ENCODE data around the gene GFPT2.
A peak's percentile ranks its signal among the peaks of the same experiment; 100 is the strongest.

GFPT2 gene

DNA sequence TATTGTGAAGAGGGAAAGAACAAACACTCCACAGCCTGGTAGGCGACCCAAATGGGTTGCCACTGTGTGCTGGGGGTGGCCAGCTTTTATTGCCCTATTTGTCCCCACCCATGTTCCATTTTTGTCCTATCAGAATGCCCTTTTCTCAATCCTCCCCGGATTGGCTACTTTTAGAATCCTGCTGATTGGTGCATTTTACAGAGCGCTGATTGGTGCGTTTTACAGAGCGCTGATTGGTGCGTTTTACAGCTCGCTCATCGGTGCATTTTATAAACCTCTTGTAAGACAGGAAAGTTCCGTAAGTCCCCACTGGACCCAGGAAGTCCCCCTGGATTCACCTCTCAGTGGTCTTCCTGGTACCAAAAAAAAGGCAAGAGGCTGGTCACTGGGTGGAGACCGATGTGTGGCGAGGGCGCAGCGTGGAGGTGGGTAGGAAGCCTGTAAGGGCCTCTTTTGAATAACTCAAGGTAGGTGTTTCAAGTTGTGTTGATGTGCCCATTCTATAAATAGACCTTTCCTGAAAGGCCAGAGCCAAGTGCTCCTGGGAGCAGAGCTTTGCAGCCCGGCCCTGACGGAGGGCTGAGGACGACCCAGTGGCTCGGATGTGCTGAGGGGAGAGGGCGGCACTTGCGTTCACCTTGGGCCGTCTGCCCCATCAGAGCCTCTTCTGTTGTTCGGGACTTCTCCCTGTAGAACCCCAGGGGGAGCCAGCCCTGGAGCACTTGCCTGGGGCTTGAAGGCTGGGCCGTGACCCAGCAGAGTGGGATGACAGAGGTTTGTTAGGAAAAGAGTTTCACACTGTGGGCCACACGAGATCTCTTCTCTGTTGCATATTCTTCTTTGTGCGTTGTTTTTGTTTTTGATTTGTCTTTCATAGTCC lies 7.2 kb upstream of the GFPT2 start:
- H3K9ac ChIP-seq (ENCODE audit: low read depth, low read length) = no peak overlapping the region

DNA sequence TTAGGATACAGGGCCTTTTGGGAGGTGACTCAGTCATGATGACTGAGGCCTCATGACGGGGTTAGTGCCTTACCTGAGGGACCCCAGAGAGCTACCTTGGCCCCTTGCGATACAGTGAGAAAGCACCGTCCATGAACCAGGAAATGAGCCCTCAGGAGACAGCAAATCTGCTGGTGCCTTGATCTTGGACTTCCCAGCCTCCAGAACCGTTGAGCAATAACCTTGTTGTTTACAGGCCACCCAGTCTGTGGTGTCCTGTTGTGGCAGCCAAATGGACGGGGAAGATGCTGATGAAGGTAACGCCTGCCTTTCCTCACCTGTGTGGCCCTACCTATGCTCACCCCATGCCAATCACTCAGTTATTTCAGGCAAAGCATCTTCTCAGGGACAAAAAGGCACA lies 5.6 kb upstream of the GFPT2 start:
- Histone ChIP-seq H3K27me3 (ENCODE audit: control insufficient read depth, insufficient read depth, low read length) (peaks cover 3% of the 10 kb centered on the region), H3K4me1 (ENCODE audit: control insufficient read depth, insufficient read depth, low read length) (no peaks in the 10 kb centered on the region), H3K9ac (ENCODE audit: low read depth, low read length) (no peak overlapping the region), H3K9me3 (replicated peaks; ENCODE audit: low read length) (no peaks in the 10 kb centered on the region), H3K4me3 (ENCODE audit: low read length) (no peak overlapping the region), H3K36me3 (ENCODE audit: insufficient read depth, low read length) (no peaks in the 10 kb centered on the region), H3K4me2 (ENCODE audit: low read length) (no peak overlapping the region)

More for the DNA sequence above, 7.2 kb upstream of the GFPT2 start:
- Histone ChIP-seq H3K4me2 (ENCODE audit: low read length) (no peak overlapping the region), H3K9me3 (replicated peaks; ENCODE audit: low read length) (no peaks in the 10 kb centered on the region), H3K4me1 (ENCODE audit: control insufficient read depth, insufficient read depth, low read length) (no peaks in the 10 kb centered on the region), H3K4me3 (ENCODE audit: low read length) (no peak overlapping the region), H3K27me3 (ENCODE audit: control insufficient read depth, insufficient read depth, low read length) (no peaks in the 10 kb centered on the region), H3K36me3 (ENCODE audit: insufficient read depth, low read length) (no peaks in the 10 kb centered on the region)

DNA sequence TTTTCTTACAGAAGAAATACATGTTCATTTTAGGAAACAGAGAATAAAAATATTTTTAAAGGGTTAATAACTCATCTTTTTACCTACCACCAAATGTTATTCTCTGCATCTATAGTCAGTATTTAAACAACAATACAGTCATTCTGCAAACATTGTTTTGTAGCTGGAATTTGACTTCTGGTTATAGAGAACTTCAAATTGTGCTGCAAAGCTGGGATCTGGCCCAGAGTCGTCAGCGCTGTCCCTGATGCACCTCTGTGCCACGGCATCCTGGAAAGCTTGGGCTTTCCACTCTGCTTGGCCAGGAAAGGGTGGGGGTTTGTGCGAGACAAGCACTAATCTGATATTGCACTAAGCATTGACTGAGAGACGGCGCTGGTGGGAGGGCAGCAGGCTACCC lies 5.0 kb upstream of the GFPT2 start:
- H3K36me3 ChIP-seq (ENCODE audit: insufficient read depth, low read length) = no peaks in the 10 kb centered on the region
- H3K4me3 ChIP-seq (ENCODE audit: low read length) = no peak overlapping the region
- H3K9me3 ChIP-seq (replicated peaks; ENCODE audit: low read length) = no peaks in the 10 kb centered on the region
- H3K27me3 ChIP-seq (ENCODE audit: control insufficient read depth, insufficient read depth, low read length) = peaks cover 3% of the 10 kb centered on the region
- H3K4me1 ChIP-seq (ENCODE audit: control insufficient read depth, insufficient read depth, low read length) = peaks cover 3% of the 10 kb centered on the region
- H3K4me2 ChIP-seq (ENCODE audit: low read length) = no peak overlapping the region
- no peak overlapping the region for H3K9ac ChIP-seq (ENCODE audit: low read depth, low read length)

GRCh38 chr5:180354966-180355365 lies 1.8 kb upstream of the GFPT2 start:
- no peaks in the 10 kb centered on the region for H3K9me3 ChIP-seq (replicated peaks; ENCODE audit: low read length)
- peaks cover 18% of the 10 kb centered on the region for H3K4me1 ChIP-seq (ENCODE audit: control insufficient read depth, insufficient read depth, low read length)
- H3K27me3 ChIP-seq (ENCODE audit: control insufficient read depth, insufficient read depth, low read length) = peaks cover 3% of the 10 kb centered on the region
- no peaks in the 10 kb centered on the region for H3K36me3 ChIP-seq (ENCODE audit: insufficient read depth, low read length)
- H3K4me2 ChIP-seq (ENCODE audit: low read length) = no peak overlapping the region
- no peak overlapping the region for H3K9ac ChIP-seq (ENCODE audit: low read depth, low read length)
- H3K4me3 ChIP-seq (ENCODE audit: low read length) = no peak overlapping the region

DNA sequence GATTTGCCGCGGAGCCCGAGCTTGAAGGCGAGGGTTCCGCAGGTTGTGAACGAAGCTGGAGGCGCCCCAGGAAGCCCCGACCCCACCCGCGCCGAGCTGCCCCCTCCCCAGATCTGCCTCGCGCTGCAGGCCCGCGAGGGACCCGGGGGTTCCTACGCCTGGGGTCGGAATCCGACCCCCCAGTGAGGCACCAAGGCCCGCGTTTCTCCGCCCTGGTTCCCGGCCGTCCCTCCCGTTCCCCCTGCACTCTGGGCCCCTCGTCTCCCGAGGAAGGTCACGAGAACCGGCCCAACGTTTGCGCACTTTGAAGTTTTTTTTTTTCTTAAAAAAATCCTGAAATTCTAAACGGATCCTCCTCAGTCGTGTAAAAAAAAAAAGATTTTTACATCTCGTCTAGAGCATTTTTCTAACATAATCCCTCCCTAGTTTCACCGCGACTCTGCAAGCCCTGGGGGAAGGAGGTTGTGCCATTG lies 880 bp upstream of the GFPT2 start:
- H3K9me3 ChIP-seq (replicated peaks; ENCODE audit: low read length) = no peaks in the 10 kb centered on the region
- H3K4me3 ChIP-seq (ENCODE audit: low read length) = peak overlapping the region; percentile 94
- peaks cover 18% of the 10 kb centered on the region for H3K4me1 ChIP-seq (ENCODE audit: control insufficient read depth, insufficient read depth, low read length)
- peak overlapping the region; percentile 100 for H3K4me2 ChIP-seq (ENCODE audit: low read length)
- H3K36me3 ChIP-seq (ENCODE audit: insufficient read depth, low read length) = no peaks in the 10 kb centered on the region
- H3K9ac ChIP-seq (ENCODE audit: low read depth, low read length) = peak overlapping the region; percentile 81
- peaks cover 3% of the 10 kb centered on the region for H3K27me3 ChIP-seq (ENCODE audit: control insufficient read depth, insufficient read depth, low read length)

- Histone ChIP-seq H3K4me3 (ENCODE audit: low read length) (peak overlapping the region; percentile 94), H3K27me3 (ENCODE audit: control insufficient read depth, insufficient read depth, low read length) (peaks cover 3% of the 10 kb centered on the region), H3K9ac (ENCODE audit: low read depth, low read length) (peak overlapping the region; percentile 89)
Measured at GRCh38 chr5:180352116-180353047, 754 bp downstream of the GFPT2 start.

GRCh38 chr5:180350711-180351465 lies 2.2 kb downstream of the GFPT2 start:
- H3K27me3 ChIP-seq (ENCODE audit: control insufficient read depth, insufficient read depth, low read length) = peaks cover 3% of the 10 kb centered on the region

More at GRCh38 chr5:180352116-180353047, 754 bp downstream of the GFPT2 start:
- Histone ChIP-seq H3K9me3 (replicated peaks; ENCODE audit: low read length) (no peaks in the 10 kb centered on the region), H3K4me1 (ENCODE audit: control insufficient read depth, insufficient read depth, low read length) (peaks cover 18% of the 10 kb centered on the region), H3K4me2 (ENCODE audit: low read length) (peak overlapping the region; percentile 100), H3K36me3 (ENCODE audit: insufficient read depth, low read length) (peaks cover 3% of the 10 kb centered on the region)

GRCh38 chr5:180350296-180350695 lies 2.8 kb downstream of the GFPT2 start:
- Histone ChIP-seq H3K9me3 (replicated peaks; ENCODE audit: low read length) (no peaks in the 10 kb centered on the region), H3K4me1 (ENCODE audit: control insufficient read depth, insufficient read depth, low read length) (peaks cover 18% of the 10 kb centered on the region), H3K4me3 (ENCODE audit: low read length) (no peak overlapping the region), H3K36me3 (ENCODE audit: insufficient read depth, low read length) (peaks cover 3% of the 10 kb centered on the region), H3K9ac (ENCODE audit: low read depth, low read length) (no peak overlapping the region), H3K4me2 (ENCODE audit: low read length) (peak overlapping the region; percentile 3), H3K27me3 (ENCODE audit: control insufficient read depth, insufficient read depth, low read length) (peaks cover 3% of the 10 kb centered on the region)

More at GRCh38 chr5:180350711-180351465, 2.2 kb downstream of the GFPT2 start:
- H3K36me3 ChIP-seq (ENCODE audit: insufficient read depth, low read length) = peaks cover 3% of the 10 kb centered on the region
- H3K9ac ChIP-seq (ENCODE audit: low read depth, low read length) = no peak overlapping the region
- H3K4me1 ChIP-seq (ENCODE audit: control insufficient read depth, insufficient read depth, low read length) = peaks cover 18% of the 10 kb centered on the region
- no peaks in the 10 kb centered on the region for H3K9me3 ChIP-seq (replicated peaks; ENCODE audit: low read length)
- peak overlapping the region; percentile 94 for H3K4me3 ChIP-seq (ENCODE audit: low read length)
- H3K4me2 ChIP-seq (ENCODE audit: low read length) = peak overlapping the region; percentile 100

DNA sequence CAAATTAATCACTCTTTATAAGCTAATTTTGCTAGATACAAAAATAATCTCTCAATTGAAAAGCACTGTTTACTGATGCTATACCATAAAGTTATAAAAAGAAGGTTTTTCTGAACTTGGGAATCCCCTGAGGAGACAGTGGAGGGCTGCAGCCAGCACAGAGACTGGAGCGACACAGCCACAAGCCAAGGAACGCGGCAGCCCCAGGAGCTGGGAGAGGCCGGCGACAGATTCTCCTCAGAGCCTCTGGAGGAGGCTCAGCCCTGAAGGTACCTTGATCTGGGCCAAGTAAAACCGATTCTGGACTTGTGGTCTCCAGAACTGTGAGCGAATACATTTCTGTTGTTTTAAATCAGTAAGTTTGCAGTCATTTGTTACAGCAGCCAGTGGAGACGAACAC lies 3.7 kb downstream of the GFPT2 start:
- Histone ChIP-seq H3K36me3 (ENCODE audit: insufficient read depth, low read length) (peaks cover 3% of the 10 kb centered on the region), H3K4me2 (ENCODE audit: low read length) (no peak overlapping the region), H3K4me1 (ENCODE audit: control insufficient read depth, insufficient read depth, low read length) (peaks cover 20% of the 10 kb centered on the region), H3K27me3 (ENCODE audit: control insufficient read depth, insufficient read depth, low read length) (peaks cover under 1% of the 10 kb centered on the region), H3K9ac (ENCODE audit: low read depth, low read length) (no peak overlapping the region), H3K4me3 (ENCODE audit: low read length) (no peak overlapping the region), H3K9me3 (replicated peaks; ENCODE audit: low read length) (no peaks in the 10 kb centered on the region)

DNA sequence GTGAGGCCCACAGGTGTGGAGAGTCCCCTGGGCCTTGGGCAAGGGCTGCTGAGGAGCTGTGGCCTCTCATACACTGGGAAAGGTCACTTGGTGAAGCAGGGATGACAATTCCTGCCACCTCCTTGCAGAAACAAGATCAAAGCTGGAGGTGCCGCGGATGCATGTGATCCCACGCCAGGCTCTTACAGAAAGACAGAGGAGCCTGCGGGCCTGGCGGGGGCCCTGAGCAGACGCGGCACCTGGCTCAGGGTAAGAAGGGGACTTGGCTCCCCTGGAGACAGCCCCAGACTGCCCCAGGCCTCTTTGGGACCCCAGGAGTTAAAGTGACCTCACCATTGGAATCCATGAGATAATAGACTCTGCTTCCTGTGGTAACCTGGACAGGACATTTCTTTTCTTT lies 4.8 kb downstream of the GFPT2 start:
- H3K27me3 ChIP-seq (ENCODE audit: control insufficient read depth, insufficient read depth, low read length) = no peaks in the 10 kb centered on the region
- no peak overlapping the region for H3K9ac ChIP-seq (ENCODE audit: low read depth, low read length)
- H3K4me3 ChIP-seq (ENCODE audit: low read length) = no peak overlapping the region
- peaks cover 29% of the 10 kb centered on the region for H3K4me1 ChIP-seq (ENCODE audit: control insufficient read depth, insufficient read depth, low read length)
- H3K9me3 ChIP-seq (replicated peaks; ENCODE audit: low read length) = no peaks in the 10 kb centered on the region
- peaks cover 3% of the 10 kb centered on the region for H3K36me3 ChIP-seq (ENCODE audit: insufficient read depth, low read length)
- H3K4me2 ChIP-seq (ENCODE audit: low read length) = no peak overlapping the region

DNA sequence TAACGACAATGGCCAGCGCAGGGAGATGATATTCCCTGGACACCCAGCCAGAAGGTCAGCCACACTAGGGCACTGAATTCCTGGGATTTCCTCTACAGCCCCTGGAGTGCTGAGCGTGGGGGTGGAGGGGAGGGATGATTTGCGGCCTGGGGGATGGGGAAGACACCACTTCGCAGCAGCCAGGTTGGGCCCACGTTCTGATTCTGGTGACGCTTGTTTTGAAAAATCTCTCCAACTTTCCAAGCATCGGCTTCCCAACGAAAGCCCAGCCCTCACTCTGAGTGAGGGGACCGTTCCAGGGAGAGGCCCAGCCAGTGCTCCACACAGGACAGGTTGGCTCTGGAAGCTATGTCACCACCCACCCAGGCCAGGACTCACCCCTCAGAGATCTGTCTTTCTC lies 5.4 kb downstream of the GFPT2 start:
- Histone ChIP-seq H3K9me3 (replicated peaks; ENCODE audit: low read length) (no peaks in the 10 kb centered on the region), H3K4me1 (ENCODE audit: control insufficient read depth, insufficient read depth, low read length) (peaks cover 35% of the 10 kb centered on the region), H3K4me2 (ENCODE audit: low read length) (no peak overlapping the region), H3K27me3 (ENCODE audit: control insufficient read depth, insufficient read depth, low read length) (no peaks in the 10 kb centered on the region), H3K9ac (ENCODE audit: low read depth, low read length) (no peak overlapping the region), H3K4me3 (ENCODE audit: low read length) (no peak overlapping the region), H3K36me3 (ENCODE audit: insufficient read depth, low read length) (peaks cover 3% of the 10 kb centered on the region)
